Small intestine (tissue), 7 donors: Measurements from ENCODE around the gene MAGT1. TPM values are rescaled to one million over a fixed set of nuclear protein-coding genes. Genes with fewer than 3 reads are reported as not detected.

Experiments
- DNase-seq, 2 donors: peaks; one replicate each; pipeline versions ENCODE4 v3.0.0 to v3.0.0-alpha.2; 2013
- FAIRE-seq: peaks from 2 replicates; lab custom pipeline; 2012; peaks lifted over from hg19 to GRCh38; lab: Jason Lieb, UNC
- H3K27ac ChIP-seq, 3 donors: one replicate each; pipeline ENCODE4 v1.5.1; 2013; ENCODE audit warnings: low read length in 2 of 3, mild to moderate bottlenecking in 2 of 3, control low read depth in 1 of 3, inconsistent platforms in 1 of 3, low read depth in 1 of 3, moderate library complexity in 1 of 3
- H3K27me3 ChIP-seq, 3 donors: one replicate each; pipeline ENCODE4 v1.6.1; 2013; ENCODE audit warnings: low read length in 3 of 3, inconsistent platforms in 1 of 3; ENCODE audit not compliant: control insufficient read depth in 3 of 3, insufficient read depth in 3 of 3
- H3K36me3 ChIP-seq, 3 donors: one replicate each; pipeline ENCODE4 v1.6.1; 2013; ENCODE audit warnings: low read length in 3 of 3, inconsistent platforms in 1 of 3, low read depth in 1 of 3, mild to moderate bottlenecking in 1 of 3, moderate library complexity in 1 of 3; ENCODE audit not compliant: control insufficient read depth in 3 of 3, insufficient read depth in 2 of 3
- H3K4me1 ChIP-seq, 3 donors: one replicate each; pipeline ENCODE4 v1.6.1; 2013; ENCODE audit warnings: low read length in 2 of 3, inconsistent platforms in 1 of 3, low read depth in 1 of 3, mild to moderate bottlenecking in 1 of 3, moderate library complexity in 1 of 3; ENCODE audit not compliant: control insufficient read depth in 3 of 3, insufficient read depth in 2 of 3
- H3K4me3 ChIP-seq, 3 donors: one replicate each; pipeline ENCODE4 v1.5.1; 2013; ENCODE audit warnings: low read length in 3 of 3, control low read depth in 1 of 3, inconsistent platforms in 1 of 3, low read depth in 1 of 3, mild to moderate bottlenecking in 1 of 3, moderate library complexity in 1 of 3
- H3K9me3 ChIP-seq, 2 donors: one replicate each; pipeline ENCODE4 v1.6.1; 2013; ENCODE audit warnings: low read depth in 1 of 2, low read length in 1 of 2; ENCODE audit not compliant: control insufficient read depth in 2 of 2, insufficient read depth in 1 of 2
- WGBS, 3 donors: extraction: QIAGEN DNeasy Blood & Tissue Kit; methylation state at CpG; one replicate each; pipeline ENCODE4 v1.1.7; 2013; 5-methylcytosine and 5-hydroxymethylcytosine counted together
- polyA plus RNA-seq, 4 donors: library from polyadenylated mRNA; stranded (reverse) in 3 of 4; unstranded in 1 of 4; fragments of 200-250 nt in 3 of 4; fragments of 120-200 nt in 1 of 4; gene quantifications; one replicate each; pipeline versions ENCODE4 v1.2.1 to v1.2.3, GENCODE V29; 2013
- donor health status: healthy with polysubstance abuse.
- donor health status: control.
- donor health status: control.
- donor health status: Bipolar disorder and iron deficiency.
- donor health status: healthy.

Gene MAGT1
- polyA plus RNA-seq, 4 donors = 9.2 to 83.8 (median 23.1) TPM

DNA sequence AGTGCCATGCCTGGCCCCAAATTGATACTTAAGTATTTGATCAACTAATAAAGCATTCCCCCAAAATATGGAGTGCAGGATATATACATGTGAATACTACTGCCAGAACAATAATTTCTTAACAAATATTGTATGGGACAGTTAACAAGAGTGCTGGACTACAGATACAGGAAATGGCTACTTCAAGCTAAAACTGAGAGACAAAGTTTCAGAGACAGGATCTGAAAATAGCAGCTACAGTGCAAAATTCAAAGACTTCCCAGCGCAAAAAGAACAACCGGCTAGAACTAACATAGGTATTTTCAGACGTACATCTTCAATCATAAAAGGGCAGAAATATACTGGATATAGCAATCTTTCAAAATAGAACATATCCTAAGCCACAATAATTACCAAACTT, 115.5 kb downstream of the MAGT1 start:
- DNase-seq (no peak), FAIRE-seq (no peak)
- 50 to 82% (median 72%) methylated on average over 3 of the region's 3 CpGs for WGBS, 3 donors
- Histone ChIP-seq H3K4me3 (no peak overlapping the region), H3K4me1 (no peaks in the 10 kb centered on the region), H3K27ac (no peak overlapping the region), H3K36me3 (no peaks in the 10 kb centered on the region), H3K9me3 (no peaks in the 10 kb centered on the region), H3K27me3 (no peaks in the 10 kb centered on the region)

DNA sequence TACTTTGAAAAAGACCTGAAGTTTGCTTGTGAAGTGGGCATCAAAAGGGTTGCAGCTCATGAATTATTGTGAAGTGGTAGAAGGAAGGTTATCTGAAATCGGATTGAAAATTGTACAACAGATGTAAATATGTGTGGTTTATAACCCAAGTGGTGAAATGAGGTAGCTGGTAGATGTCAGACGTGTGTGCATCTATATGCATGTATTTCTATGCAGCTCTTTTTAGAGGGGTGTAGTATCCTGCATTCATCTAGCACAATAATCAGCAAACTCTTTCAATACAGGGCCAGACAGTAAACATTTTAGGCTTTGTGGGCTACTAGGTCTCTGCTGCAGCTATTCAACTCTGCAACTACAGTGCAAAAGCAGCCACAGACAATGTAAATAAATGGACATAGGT, 118.6 kb downstream of the MAGT1 start:
- no peak for FAIRE-seq
- no peaks in the 10 kb centered on the region for H3K4me1 ChIP-seq
- WGBS, 3 donors = 32 to 45% (median 38%) methylated on average over 2 of the region's 2 CpGs

More for the DNA sequence above, 118.6 kb downstream of the MAGT1 start:
- Histone ChIP-seq H3K4me3 (no peak overlapping the region), H3K27me3 (no peaks in the 10 kb centered on the region), H3K9me3 (no peaks in the 10 kb centered on the region), H3K27ac (no peak overlapping the region), H3K36me3 (no peaks in the 10 kb centered on the region)
- DNase-seq = no peak

Other genes with a start within 250 kb of the MAGT1 start
- 10 to 100 TPM in 2 of 4 donors, 1 to 10 TPM in 2; 6.3 to 35.6 (median 9.4) TPM for gene ATRX, start 109.2 kb downstream of the MAGT1 start, polyA plus RNA-seq
- gene COX7B, start 4.0 kb upstream of the MAGT1 start, polyA plus RNA-seq = 1,000 to 10,000 TPM in 3 of 4 donors, 100 to 1,000 TPM in 1; 241 to 2,345 (median 1,480) TPM
- gene ATP7A, start 15.3 kb upstream of the MAGT1 start, polyA plus RNA-seq = 1 to 10 TPM in 3 of 4 donors, under 1 TPM in 1; 0.81 to 9.2 (median 1.8) TPM
- under 1 TPM in 1 of 4 donors, not detected in 3; 0.07 TPM for gene PGAM4, start 74.2 kb upstream of the MAGT1 start, polyA plus RNA-seq
- gene PGK1, start 208.8 kb upstream of the MAGT1 start, polyA plus RNA-seq = 100 to 1,000 TPM; 185 to 288 (median 207) TPM
- gene TAF9B, start 244.2 kb upstream of the MAGT1 start, polyA plus RNA-seq = 10 to 100 TPM in 1 of 4 donors, 1 to 10 TPM in 3; 1.6 to 19.2 (median 6.7) TPM